Measurements from ENCODE around the gene RAPGEF6.

The RAPGEF6 gene

DNA sequence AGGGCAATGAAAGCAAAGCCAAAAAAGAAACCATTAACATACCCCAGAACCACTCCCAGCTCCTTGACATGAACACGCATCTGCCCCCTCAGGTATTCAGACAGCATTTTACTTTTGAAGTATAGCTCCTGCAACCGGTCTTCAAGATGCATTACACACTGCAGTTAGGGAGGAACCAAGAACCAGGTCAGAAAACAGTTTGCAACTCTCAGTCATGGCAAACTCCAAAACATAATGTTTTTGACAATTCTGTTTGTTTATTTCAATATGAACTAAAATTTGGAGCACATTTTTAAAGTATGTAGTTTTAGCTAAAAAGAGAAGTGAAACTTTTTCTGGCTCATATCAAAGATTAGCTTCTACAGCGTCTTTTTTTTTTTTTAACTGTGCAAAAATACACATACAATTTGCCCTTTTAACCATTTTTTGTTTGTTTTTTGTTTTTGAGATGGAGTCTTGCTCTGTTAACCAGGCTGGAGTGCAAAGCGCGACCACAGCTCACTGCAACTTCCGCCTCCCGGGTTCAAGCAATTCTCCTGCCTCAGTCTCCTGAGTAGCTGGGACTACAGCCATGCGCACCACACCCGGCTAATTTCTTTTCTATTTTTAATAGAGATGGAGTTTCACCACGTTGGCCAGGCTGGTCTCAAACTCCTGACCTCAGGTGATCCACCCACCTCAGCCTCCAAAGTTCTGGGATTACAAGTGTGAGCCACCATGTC is 12.2 kb upstream of the RAPGEF6 start (continued):
- TF ChIP-seq, protein P1, sequence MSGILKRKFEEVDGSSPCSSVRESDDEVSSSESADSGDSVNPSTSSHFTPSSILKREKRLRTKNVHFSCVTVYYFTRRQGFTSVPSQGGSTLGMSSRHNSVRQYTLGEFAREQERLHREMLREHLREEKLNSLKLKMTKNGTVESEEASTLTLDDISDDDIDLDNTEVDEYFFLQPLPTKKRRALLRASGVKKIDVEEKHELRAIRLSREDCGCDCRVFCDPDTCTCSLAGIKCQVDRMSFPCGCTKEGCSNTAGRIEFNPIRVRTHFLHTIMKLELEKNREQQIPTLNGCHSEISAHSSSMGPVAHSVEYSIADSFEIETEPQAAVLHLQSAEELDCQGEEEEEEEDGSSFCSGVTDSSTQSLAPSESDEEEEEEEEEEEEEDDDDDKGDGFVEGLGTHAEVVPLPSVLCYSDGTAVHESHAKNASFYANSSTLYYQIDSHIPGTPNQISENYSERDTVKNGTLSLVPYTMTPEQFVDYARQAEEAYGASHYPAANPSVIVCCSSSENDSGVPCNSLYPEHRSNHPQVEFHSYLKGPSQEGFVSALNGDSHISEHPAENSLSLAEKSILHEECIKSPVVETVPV (CRISPR knock-in tag; IDR thresholded peaks at IDR 0.05) = no peak
- TF ChIP-seq ZFP30 (CRISPR knock-in tag; IDR thresholded peaks at IDR 0.05) = no peak
- TF ChIP-seq TCF4 (CRISPR knock-in tag; IDR thresholded peaks at IDR 0.05; ENCODE audit: borderline replicate concordance) = no peak
- no peak for TF ChIP-seq CSDC2 (CRISPR knock-in tag; IDR thresholded peaks at IDR 0.05)
- TF ChIP-seq ZNF8 (CRISPR knock-in tag; IDR thresholded peaks at IDR 0.05) = no peak
- no peak for TF ChIP-seq ARNTL (CRISPR knock-in tag; IDR thresholded peaks at IDR 0.05; ENCODE audit: borderline replicate concordance, low read depth)
- TF ChIP-seq, protein P2, sequence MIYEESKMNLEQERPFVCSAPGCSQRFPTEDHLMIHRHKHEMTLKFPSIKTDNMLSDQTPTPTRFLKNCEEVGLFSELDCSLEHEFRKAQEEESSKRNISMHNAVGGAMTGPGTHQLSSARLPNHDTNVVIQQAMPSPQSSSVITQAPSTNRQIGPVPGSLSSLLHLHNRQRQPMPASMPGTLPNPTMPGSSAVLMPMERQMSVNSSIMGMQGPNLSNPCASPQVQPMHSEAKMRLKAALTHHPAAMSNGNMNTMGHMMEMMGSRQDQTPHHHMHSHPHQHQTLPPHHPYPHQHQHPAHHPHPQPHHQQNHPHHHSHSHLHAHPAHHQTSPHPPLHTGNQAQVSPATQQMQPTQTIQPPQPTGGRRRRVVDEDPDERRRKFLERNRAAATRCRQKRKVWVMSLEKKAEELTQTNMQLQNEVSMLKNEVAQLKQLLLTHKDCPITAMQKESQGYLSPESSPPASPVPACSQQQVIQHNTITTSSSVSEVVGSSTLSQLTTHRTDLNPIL (CRISPR knock-in tag; IDR thresholded peaks at IDR 0.05; ENCODE audit: low read depth) = no peak
- TF ChIP-seq OSR1 (CRISPR knock-in tag; IDR thresholded peaks at IDR 0.05) = no peak

DNA sequence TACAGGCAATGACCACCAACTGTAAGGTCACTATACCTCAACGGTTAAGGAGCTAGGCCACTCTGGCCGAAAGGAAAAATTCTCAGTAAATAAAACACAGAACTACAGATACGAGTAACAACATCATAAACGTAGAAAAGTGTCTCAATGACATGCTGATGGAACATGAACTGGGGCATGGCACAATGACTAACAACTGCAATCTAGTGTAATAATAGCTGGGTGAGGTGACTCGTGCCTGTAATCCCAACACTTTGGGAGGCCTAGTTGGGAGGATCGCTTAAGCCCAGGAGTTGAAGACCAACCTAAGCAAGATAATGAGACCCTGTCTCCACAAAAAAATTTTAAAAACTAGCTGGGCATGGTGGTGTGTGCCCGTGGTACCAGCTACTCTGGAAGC is 9.8 kb upstream of the RAPGEF6 start:
- TF ChIP-seq ARNTL (CRISPR knock-in tag; IDR thresholded peaks at IDR 0.05; ENCODE audit: borderline replicate concordance, low read depth) (no peak), PPARA (CRISPR knock-in tag; IDR thresholded peaks at IDR 0.05; ENCODE audit: borderline replicate concordance) (no peak), TCF4 (CRISPR knock-in tag; IDR thresholded peaks at IDR 0.05; ENCODE audit: borderline replicate concordance) (no peak), ZNF8 (CRISPR knock-in tag; IDR thresholded peaks at IDR 0.05) (no peak)
- ATAC-seq = no peak

DNA sequence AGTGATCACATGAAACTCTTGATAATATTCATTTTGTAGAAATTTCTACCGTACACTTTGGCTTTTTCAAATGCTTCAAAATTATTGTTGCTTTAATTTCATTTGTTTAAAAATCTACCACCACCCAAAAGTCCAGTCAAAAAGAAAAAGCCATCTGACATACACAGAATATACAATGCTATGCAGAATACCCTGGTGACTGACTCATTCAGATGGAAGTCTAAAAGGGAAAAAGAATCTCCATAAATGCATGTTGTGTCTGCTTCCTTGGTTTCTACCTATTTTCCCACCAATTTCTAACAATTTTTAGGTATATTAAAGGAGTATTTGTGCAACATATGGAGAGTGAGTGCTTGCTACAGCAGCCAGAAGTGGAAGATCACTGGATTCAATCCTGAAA is 9.3 kb upstream of the RAPGEF6 start:
- TF ChIP-seq ZNF565 (CRISPR knock-in tag; conservative IDR thresholded peaks at IDR 0.05; ENCODE audit: low read depth) (no peak), PPARA (CRISPR knock-in tag; IDR thresholded peaks at IDR 0.05; ENCODE audit: borderline replicate concordance) (no peak), GLIS3 (CRISPR knock-in tag; IDR thresholded peaks at IDR 0.05) (no peak), CSDC2 (CRISPR knock-in tag; IDR thresholded peaks at IDR 0.05) (no peak), TSHZ2 (CRISPR knock-in tag; IDR thresholded peaks at IDR 0.05) (no peak), POU6F1 (CRISPR knock-in tag; IDR thresholded peaks at IDR 0.05; ENCODE audit: borderline replicate concordance, low read depth) (no peak), ZNF8 (CRISPR knock-in tag; IDR thresholded peaks at IDR 0.05) (no peak), ZFP30 (CRISPR knock-in tag; IDR thresholded peaks at IDR 0.05) (no peak), TCF4 (CRISPR knock-in tag; IDR thresholded peaks at IDR 0.05; ENCODE audit: borderline replicate concordance) (no peak), RARB (CRISPR knock-in tag; IDR thresholded peaks at IDR 0.05) (no peak)
- TF ChIP-seq, protein P1 (CRISPR knock-in tag; IDR thresholded peaks at IDR 0.05) = no peak
- TF ChIP-seq, protein P3, sequence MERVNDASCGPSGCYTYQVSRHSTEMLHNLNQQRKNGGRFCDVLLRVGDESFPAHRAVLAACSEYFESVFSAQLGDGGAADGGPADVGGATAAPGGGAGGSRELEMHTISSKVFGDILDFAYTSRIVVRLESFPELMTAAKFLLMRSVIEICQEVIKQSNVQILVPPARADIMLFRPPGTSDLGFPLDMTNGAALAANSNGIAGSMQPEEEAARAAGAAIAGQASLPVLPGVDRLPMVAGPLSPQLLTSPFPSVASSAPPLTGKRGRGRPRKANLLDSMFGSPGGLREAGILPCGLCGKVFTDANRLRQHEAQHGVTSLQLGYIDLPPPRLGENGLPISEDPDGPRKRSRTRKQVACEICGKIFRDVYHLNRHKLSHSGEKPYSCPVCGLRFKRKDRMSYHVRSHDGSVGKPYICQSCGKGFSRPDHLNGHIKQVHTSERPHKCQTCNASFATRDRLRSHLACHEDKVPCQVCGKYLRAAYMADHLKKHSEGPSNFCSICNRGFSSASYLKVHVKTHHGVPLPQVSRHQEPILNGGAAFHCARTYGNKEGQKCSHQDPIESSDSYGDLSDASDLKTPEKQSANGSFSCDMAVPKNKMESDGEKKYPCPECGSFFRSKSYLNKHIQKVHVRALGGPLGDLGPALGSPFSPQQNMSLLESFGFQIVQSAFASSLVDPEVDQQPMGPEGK (CRISPR knock-in tag; IDR thresholded peaks at IDR 0.05; ENCODE audit: borderline replicate concordance) = no peak
- ATAC-seq = no peak
